GM21367 (cell line): ENCODE data around the gene TIAM1.

ENCODE experiments used
- ATAC-seq: cut with Tn5 transposase; IDR thresholded peaks from one replicate; pipeline ENCODE4 v1.9.1; 2021; ENCODE audit not compliant: unreplicated experiment

TIAM1 gene

GRCh38 chr21:31356440-31356839 lies 12.4 kb upstream of the TIAM1 start:
- ATAC-seq: no peak

GRCh38 chr21:31354604-31355443 lies 10.8 kb upstream of the TIAM1 start:
- no peak for ATAC-seq

- ATAC-seq: no peak
Observed at GRCh38 chr21:31354122-31354521, 10.1 kb upstream of the TIAM1 start.

GRCh38 chr21:31352836-31353235 lies 8.8 kb upstream of the TIAM1 start:
- no peak for ATAC-seq

GRCh38 chr21:31351960-31352359 lies 7.9 kb upstream of the TIAM1 start:
- ATAC-seq: no peak

GRCh38 chr21:31351438-31351837 lies 7.4 kb upstream of the TIAM1 start:
- no peak for ATAC-seq

GRCh38 chr21:31349208-31349607 lies 5.1 kb upstream of the TIAM1 start:
- no peak for ATAC-seq

- no peak for ATAC-seq
Observed at GRCh38 chr21:31348188-31348587, 4.1 kb upstream of the TIAM1 start.

- no peak for ATAC-seq
Observed at GRCh38 chr21:31347435-31348032, 3.5 kb upstream of the TIAM1 start.

GRCh38 chr21:31346256-31346821 lies 2.3 kb upstream of the TIAM1 start:
- ATAC-seq: no peak

GRCh38 chr21:31345136-31345535 lies 1.1 kb upstream of the TIAM1 start:
- ATAC-seq: no peak

- no peak for ATAC-seq
Observed at GRCh38 chr21:31343030-31343510, 991 bp downstream of the TIAM1 start.

GRCh38 chr21:31342348-31342747 lies 1.7 kb downstream of the TIAM1 start:
- ATAC-seq: no peak

GRCh38 chr21:31340942-31341487 lies 3.0 kb downstream of the TIAM1 start:
- no peak for ATAC-seq

GRCh38 chr21:31340514-31340913 lies 3.5 kb downstream of the TIAM1 start:
- no peak for ATAC-seq

- ATAC-seq: no peak
Observed at GRCh38 chr21:31339721-31340120, 4.3 kb downstream of the TIAM1 start.

GRCh38 chr21:31338908-31339368 lies 5.1 kb downstream of the TIAM1 start:
- no peak for ATAC-seq

GRCh38 chr21:31337996-31338907 lies 5.8 kb downstream of the TIAM1 start:
- ATAC-seq: no peak

GRCh38 chr21:31337086-31337485 lies 7.0 kb downstream of the TIAM1 start:
- ATAC-seq: no peak

GRCh38 chr21:31336739-31337040 lies 7.4 kb downstream of the TIAM1 start:
- no peak for ATAC-seq
